HL-60 (cell line): ENCODE data around the gene SERPINE1.

Source experiments
- CTCF ChIP-seq: IDR thresholded peaks from one replicate; pipeline ENCODE4 v1.5.1; 2011; ENCODE audit warnings: low read length, control low read depth, inconsistent platforms; ENCODE audit not compliant: insufficient read depth
- GABPA ChIP-seq: IDR thresholded peaks from 2 replicates; pipeline ENCODE4 v1.6.1; 2012; ENCODE audit warnings: low read depth
- POLR2AphosphoS5 ChIP-seq: IDR thresholded peaks from 2 replicates; pipeline ENCODE4 v1.6.1; 2012; ENCODE audit warnings: low read depth
- REST ChIP-seq: IDR thresholded peaks from 2 replicates; pipeline ENCODE4 v1.6.1; 2012; ENCODE audit warnings: low read depth; ENCODE audit not compliant: insufficient replicate concordance
- SPI1 ChIP-seq: IDR thresholded peaks from 2 replicates; pipeline ENCODE4 v1.6.1; 2012; ENCODE audit warnings: low read depth, mild to moderate bottlenecking, borderline replicate concordance

GRCh38 chr7:101186194-101186593 lies 59.3 kb downstream of the SERPINE1 start:
- TF ChIP-seq POLR2AphosphoS5 (no peak), CTCF (no peak), REST (no peak), SPI1 (no peak), GABPA (no peak)
